GM12878 (cell line): ENCODE measurements around the gene NFS1. TPM values are rescaled to one million over a fixed set of nuclear protein-coding genes. Genes with fewer than 3 reads are reported as not detected.
"Not testable (repeated sequence)": the region's sequence is repeated elsewhere in the genome, so short reads cannot be mapped to it uniquely, and the experiment has no call there.

Experiments used
- ATAC-seq: fragments of 200-7000 bp; cut with Tn5 transposase; 3 replicates; pipeline ENCODE4 v1.9.1; 2020; ENCODE audit warnings: mild to moderate bottlenecking, moderate library complexity
- BruUV-seq: library from RNA; stranded (reverse); fragments of 400-500 nt; replicated peaks from 2 replicates; lab custom pipeline; 2021; lab: Mats Ljungman, UMichigan
- CTCF ChIA-PET: fragments of 300-600 bp; sonication (Branson Sonifier 250); formaldehyde crosslinking; extraction: SDS; loops from one replicate; lab custom pipeline; 2021; ENCODE audit warnings: inconsistent platforms; lab: Yijun Ruan, JAX
- POLR2A ChIA-PET: fragments of 350-600 bp; formaldehyde crosslinking; extraction: SDS; loops from one replicate; lab custom pipeline; 2021; ENCODE audit warnings: inconsistent platforms; lab: Charles Lee
- RAD21 ChIA-PET: fragments of 300-600 bp; sonication (Branson Sonifier 250); formaldehyde crosslinking; loops from one replicate; lab custom pipeline; 2023; ENCODE audit warnings: antibody characterized with exemption; ENCODE audit not compliant: unreplicated experiment; lab: Charles Lee
- SMC1A ChIA-PET: fragments of 300-600 bp; sonication (Branson Sonifier 250); formaldehyde crosslinking; loops from one replicate; lab custom pipeline; 2023; ENCODE audit not compliant: unreplicated experiment, uncharacterized antibody; lab: Charles Lee
- DNase-seq: peaks from one replicate; pipeline ENCODE4 v3.0.0-alpha.2; 2011; ENCODE audit warnings: low read depth, low spot score
- FAIRE-seq: peaks from 3 replicates; lab custom pipeline; 2011; peaks lifted over from hg19 to GRCh38; lab: Jason Lieb, UNC
- H2AFZ ChIP-seq: 2 replicates; pipeline ENCODE4 v1.6.0; 2011; ENCODE audit warnings: low read depth, low read length, control low read depth; ENCODE audit not compliant: control insufficient read depth
- H3K27ac ChIP-seq: 2 replicates; pipeline ENCODE4 v1.5.1; 2011; ENCODE audit warnings: control low read depth; ENCODE audit not compliant: control insufficient read depth, insufficient read depth
- H3K27me3 ChIP-seq, 2 experiments: replicated peaks in 1 of 2; 2 replicates each; pipeline versions ENCODE4 v1.6.0 to v1.6.1; 2011; ENCODE audit warnings: low read length in 1 of 2; ENCODE audit not compliant: control insufficient read depth in 2 of 2, insufficient read depth in 2 of 2
- H3K36me3 ChIP-seq, 2 experiments: 2 replicates each; pipeline ENCODE4 v1.5.1; 2011; ENCODE audit warnings: low read length in 1 of 2; ENCODE audit not compliant: control insufficient read depth in 2 of 2, insufficient read depth in 2 of 2
- H3K4me1 ChIP-seq: 2 replicates; pipeline ENCODE4 v1.6.1; 2011; ENCODE audit warnings: mild to moderate bottlenecking, low read length, moderate library complexity, mixed read lengths; ENCODE audit not compliant: control insufficient read depth, insufficient read depth
- H3K4me2 ChIP-seq: 2 replicates; pipeline ENCODE4 v1.6.0; 2011; ENCODE audit warnings: control low read depth; ENCODE audit not compliant: control insufficient read depth, insufficient read depth
- H3K4me3 ChIP-seq: fragments of 200-600 bp; sonication (generic); 2 replicates; pipeline ENCODE4 v1.5.1; 2016
- H3K79me2 ChIP-seq: 2 replicates; pipeline ENCODE4 v1.6.0; 2011; ENCODE audit warnings: low read length; ENCODE audit not compliant: control insufficient read depth, insufficient read depth
- H3K9ac ChIP-seq: 2 replicates; pipeline ENCODE4 v1.8.0; 2011; ENCODE audit warnings: low read length, control low read depth, mixed read lengths; ENCODE audit not compliant: control insufficient read depth, insufficient read depth
- H3K9me3 ChIP-seq: replicated peaks from 3 replicates; pipeline ENCODE4 v1.5.1; 2011; ENCODE audit warnings: mild to moderate bottlenecking, low read length; ENCODE audit not compliant: control insufficient read depth, insufficient read depth
- H4K20me1 ChIP-seq: 2 replicates; pipeline ENCODE4 v1.6.0; 2011; ENCODE audit not compliant: control insufficient read depth, insufficient read depth
- CTCF ChIP-seq, 3 experiments: IDR thresholded peaks in 2 of 3; conservative IDR thresholded peaks in 1 of 3; 2 replicates each; pipeline ENCODE4 v1.5.1; 2011; ENCODE audit warnings: low read depth in 3 of 3, low read length in 3 of 3, mild to moderate bottlenecking in 3 of 3, control low read depth in 2 of 3, moderate library complexity in 2 of 3, inconsistent platforms in 1 of 3, mixed read lengths in 1 of 3; ENCODE audit not compliant: control insufficient read depth in 2 of 3, insufficient read depth in 1 of 3; ENCODE audit errors: extremely low read depth in 1 of 3
- RAD21 ChIP-seq: IDR thresholded peaks from 2 replicates; pipeline ENCODE4 v1.6.1; 2011; ENCODE audit warnings: mild to moderate bottlenecking, low read depth, low read length, moderate library complexity; ENCODE audit not compliant: insufficient read depth
- ZBTB33 ChIP-seq: fragments of 450-650 bp; IDR thresholded peaks from 2 replicates; pipeline ENCODE4 v1.6.1; 2017; ENCODE audit warnings: mild to moderate bottlenecking
- WGBS: methylation state at CpG from one replicate; pipeline ENCODE4 v1.1.6; 2016; ENCODE audit warnings: low lambda C conversion rate; ENCODE audit not compliant: insufficient replicate concordance, insufficient coverage; ENCODE audit errors: missing lambda C conversion rate; 5-methylcytosine and 5-hydroxymethylcytosine counted together
- in situ Hi-C: fragments of 300-500 bp; cut with MboI; formaldehyde crosslinking; loops from 9 replicates; pipeline ENCODE4 v1.14.3; 2018; ENCODE audit warnings: mixed read lengths
- intact Hi-C: fragments of 100-400 bp; cut with micrococcal nuclease; formaldehyde crosslinking; loops from one replicate; pipeline ENCODE4 v1.14.2; 2022; ENCODE audit not compliant: unreplicated experiment
- polyA plus RNA-seq, 11 experiments: library from polyadenylated mRNA; depleted of rRNA in 4 of 11; unstranded in 6 of 11; stranded (reverse) in 5 of 11; fragments of >200 nt; fragmentation: Nextera tagmentation in 4 of 11; fragmentation: Illumina TruSeq in 1 of 11; extraction: Ambion mirVana in 4 of 11; extraction: Trizol in 1 of 11; gene quantifications; 1 replicate in 1 of 11; 2 replicates in 10 of 11; pipeline versions ENCODE4 v1.2.1 to v1.2.3, GENCODE V29; 2011 to 2016; ENCODE audit warnings: inconsistent platforms in 2 of 11, missing spikeins in 2 of 11, low read depth in 1 of 11
- total RNA-seq, 4 experiments: library from RNA; depleted of rRNA in 3 of 4; stranded (reverse); fragments of >200 nt in 3 of 4; fragmentation: Illumina TruSeq in 1 of 4; extraction: Trizol in 1 of 4; gene quantifications; 2 replicates each; pipeline versions ENCODE4 v1.2.1 to v1.2.3, GENCODE V29; 2013 to 2021

The NFS1 gene
- total and polyA plus RNA-seq, 10 of the 15 experiments (the other 5 are each of a cell fraction or from before 2014, with no cell fraction given) = 9.2 to 74.1 (median 38.6) TPM

- WGBS = 95% methylated on average over 11 of the region's 11 CpGs
- intact Hi-C loops = loop anchor here (2.0 kb wide), 1 partner anchor 198 kb away; no protein-coding TSS in a partner anchor
- SMC1A ChIA-PET, FAIRE-seq, H3K27ac ChIP-seq, H3K4me3 ChIP-seq, H2AFZ ChIP-seq, H3K4me2 ChIP-seq, DNase-seq, H3K79me2 ChIP-seq, BruUV-seq, H3K4me1 ChIP-seq, H3K9me3 ChIP-seq, in situ Hi-C loops, ATAC-seq, H4K20me1 ChIP-seq, H3K36me3 ChIP-seq, H3K27me3 ChIP-seq, H3K9ac ChIP-seq: not testable (repeated sequence)
- TF ChIP-seq RAD21 (peak; percentile 18; the same call in 1 of the 2 replicates), ZBTB33 (peak; percentile 98), CTCF (IDR thresholded peaks at IDR 0.05 in 2 of 3, conservative IDR thresholded peaks at IDR 0.05 in 1 of 3; ENCODE audit: control insufficient read depth in 2 of 3, extremely low read depth in 1 of 3, insufficient read depth in 1 of 3, low read depth in 3 of 3, low read length in 3 of 3) (0 out of 6 replicates have a peak, but pooled peaks of 1 of the 3 experiments have one; percentile 6)
- ChIA-PET CTCF (interaction anchor here (0.8 kb wide), 1 partner anchor 196 kb away, joined by 3 read pairs; no protein-coding TSS in a partner anchor), POLR2A (interaction anchor here (1.1 kb wide), 1 partner anchor 44 kb away, joined by 5 read pairs; no protein-coding TSS in a partner anchor), RAD21 (interaction anchor here (0.6 to 1.0 kb wide), 2 partner anchors 28 to 306 kb away, joined by 3 to 5 read pairs; no protein-coding TSS in a partner anchor)
These were observed 12.3 kb downstream of the NFS1 start for GRCh38 chr20:35686872-35687271.

- intact Hi-C loops, H3K9me3 ChIP-seq, H3K27ac ChIP-seq, ATAC-seq, H4K20me1 ChIP-seq, H3K9ac ChIP-seq, H3K36me3 ChIP-seq, H3K4me2 ChIP-seq, FAIRE-seq, in situ Hi-C loops, DNase-seq, BruUV-seq, RAD21 ChIA-PET, H3K4me1 ChIP-seq, H2AFZ ChIP-seq, H3K79me2 ChIP-seq, H3K27me3 ChIP-seq, SMC1A ChIA-PET, H3K4me3 ChIP-seq, CTCF ChIA-PET: not testable (repeated sequence)
- POLR2A ChIA-PET = interaction anchor here (0.7 kb wide), 1 partner anchor 131 kb away, joined by 3 read pairs; no protein-coding TSS in a partner anchor
- 94% methylated on average over 9 of the region's 9 CpGs for WGBS
These were observed 13.8 kb downstream of the NFS1 start for GRCh38 chr20:35685368-35685767.
